A549 (cell line): ENCODE results near the gene HMG20A. TPM values are rescaled to one million over a fixed set of nuclear protein-coding genes. Genes with fewer than 3 reads are reported as not detected.

ENCODE experiments used
- ATAC-seq, 2 experiments: fragments of 200-7000 bp in 1 of 2; fragments of >200 bp in 1 of 2; cut with Nextera tagmentation in 1 of 2; cut with Tn5 transposase in 1 of 2; 3 replicates each; pipeline versions ENCODE4 v1.8.0 to v1.9.1; 2018 to 2020; ENCODE audit warnings: mild to moderate bottlenecking in 1 of 2, moderate library complexity in 1 of 2
- CTCF ChIA-PET: fragments of 300-600 bp; sonication (Branson Sonifier 250); formaldehyde crosslinking; extraction: SDS; loops from one replicate; lab custom pipeline; 2021; ENCODE audit warnings: antibody characterized with exemption, inconsistent platforms; lab: Yijun Ruan, JAX
- POLR2A ChIA-PET: fragments of 350-600 bp; formaldehyde crosslinking; extraction: SDS; loops from one replicate; lab custom pipeline; 2021; ENCODE audit warnings: antibody characterized with exemption, inconsistent platforms; lab: Yijun Ruan, JAX
- DNase-seq, 2 experiments: peaks; one replicate each; pipeline versions ENCODE4 v3.0.0 to v3.0.0-alpha.2; 2011 to 2016; ENCODE audit warnings: low read depth in 1 of 2, low spot score in 1 of 2
- FAIRE-seq: peaks from 2 replicates; lab custom pipeline; 2011; peaks lifted over from hg19 to GRCh38; lab: Jason Lieb, UNC
- H3K27ac ChIP-seq, 2 experiments: fragments of >200 bp; sonication (Bioruptor Twin); formaldehyde crosslinking; 3 replicates each; pipeline ENCODE4 v1.5.1; 2016 to 2017
- H3K4me1 ChIP-seq: fragments of >200 bp; sonication (Bioruptor Twin); formaldehyde crosslinking; 3 replicates; pipeline ENCODE4 v1.6.1; 2016
- H3K4me2 ChIP-seq: fragments of >200 bp; sonication (Bioruptor Twin); formaldehyde crosslinking; 3 replicates; pipeline ENCODE4 v1.6.1; 2016
- H3K4me3 ChIP-seq: fragments of >200 bp; sonication (Bioruptor Twin); formaldehyde crosslinking; 3 replicates; pipeline ENCODE4 v1.5.1; 2016
- H3K9me3 ChIP-seq: fragments of >200 bp; sonication (Bioruptor Twin); formaldehyde crosslinking; 3 replicates; pipeline ENCODE4 v1.6.1; 2016
- BHLHE40 ChIP-seq: IDR thresholded peaks from 2 replicates; pipeline ENCODE4 v1.6.1; 2012; ENCODE audit warnings: low read depth, low read length, inconsistent platforms
- CBX2 ChIP-seq: fragments of 200-600 bp; sonication (generic); IDR thresholded peaks from 2 replicates; pipeline ENCODE4 v1.6.1; 2016; ENCODE audit warnings: low read depth, mild to moderate bottlenecking, borderline replicate concordance
- CHD2 ChIP-seq: fragments of 150-350 bp; IDR thresholded peaks from 2 replicates; pipeline ENCODE4 v1.6.1; 2014; ENCODE audit warnings: low read length; ENCODE audit not compliant: partially characterized antibody
- CHD4 ChIP-seq: fragments of 200-600 bp; sonication (generic); IDR thresholded peaks from 2 replicates; pipeline ENCODE4 v1.6.1; 2016; ENCODE audit warnings: antibody characterized with exemption, mild to moderate bottlenecking, borderline replicate concordance
- EHMT2 ChIP-seq: fragments of 200-600 bp; sonication (generic); IDR thresholded peaks from 2 replicates; pipeline ENCODE4 v1.6.1; 2016; ENCODE audit warnings: antibody characterized with exemption, low read depth, mild to moderate bottlenecking, moderate library complexity
- EP300 ChIP-seq, 2 experiments: fragments of >200 bp; sonication (Bioruptor Twin); formaldehyde crosslinking; IDR thresholded peaks; 2 replicates in 1 of 2; 3 replicates in 1 of 2; pipeline ENCODE4 v1.6.1; 2016 to 2017
- ESRRA ChIP-seq: fragments of 150-350 bp; IDR thresholded peaks from 2 replicates; pipeline ENCODE4 v1.6.1; 2014; ENCODE audit warnings: mild to moderate bottlenecking, low read length, borderline replicate concordance
- HDAC2 ChIP-seq: fragments of 200-600 bp; sonication (generic); IDR thresholded peaks from 2 replicates; pipeline ENCODE4 v1.6.1; 2016
- HEYL ChIP-seq: fragments of 250-450 bp; sonication (Bioruptor Pico); IDR thresholded peaks from 2 replicates; pipeline ENCODE4 v1.8.0; 2021; ENCODE audit warnings: mild to moderate bottlenecking, moderate library complexity
- HOXA7 ChIP-seq: fragments of 250-450 bp; sonication (Bioruptor Pico); IDR thresholded peaks from 2 replicates; pipeline ENCODE4 v1.5.0; 2020; ENCODE audit warnings: mild to moderate bottlenecking, moderate library complexity
- HOXB13 ChIP-seq: fragments of 250-450 bp; sonication (Bioruptor Pico); IDR thresholded peaks from 2 replicates; pipeline ENCODE4 v1.5.0; 2020; ENCODE audit warnings: low read depth, mild to moderate bottlenecking, moderate library complexity
- HOXB5 ChIP-seq: fragments of 250-450 bp; sonication (Bioruptor Pico); IDR thresholded peaks from 2 replicates; pipeline ENCODE4 v1.5.0; 2020; ENCODE audit warnings: mild to moderate bottlenecking, moderate library complexity
- JUNB ChIP-seq: fragments of >200 bp; sonication (Bioruptor Twin); formaldehyde crosslinking; IDR thresholded peaks from 2 replicates; pipeline ENCODE4 v1.6.1; 2016
- MAFK ChIP-seq: fragments of 450-650 bp; IDR thresholded peaks from 2 replicates; pipeline ENCODE4 v1.6.1; 2014; ENCODE audit not compliant: partially characterized antibody
- MAZ ChIP-seq: fragments of 150-350 bp; IDR thresholded peaks from 2 replicates; pipeline ENCODE4 v1.6.1; 2014; ENCODE audit warnings: antibody characterized with exemption, low read depth, low read length, borderline replicate concordance
- PHF8 ChIP-seq: fragments of 200-600 bp; sonication (generic); IDR thresholded peaks from 2 replicates; pipeline ENCODE4 v1.6.1; 2016; ENCODE audit warnings: low read depth, mild to moderate bottlenecking, antibody characterized with exemption, moderate library complexity, borderline replicate concordance
- POLR2A ChIP-seq: IDR thresholded peaks from 2 replicates; pipeline ENCODE4 v1.6.1; 2012; ENCODE audit warnings: mild to moderate bottlenecking, low read length
- POLR2AphosphoS2 ChIP-seq: conservative IDR thresholded peaks from 2 replicates; pipeline ENCODE4 v1.6.1; 2012; ENCODE audit warnings: low read length, improper control_type of control experiment, inconsistent platforms
- RAD21 ChIP-seq, 2 experiments: fragments of >200 bp in 1 of 2; sonication (Bioruptor Twin) in 1 of 2; formaldehyde crosslinking in 1 of 2; IDR thresholded peaks in 1 of 2; conservative IDR thresholded peaks in 1 of 2; 2 replicates in 1 of 2; 3 replicates in 1 of 2; pipeline ENCODE4 v1.6.1; 2012 to 2018; ENCODE audit warnings: inconsistent platforms in 1 of 2
- RNF2 ChIP-seq: fragments of 200-600 bp; sonication (generic); IDR thresholded peaks from 2 replicates; pipeline ENCODE4 v1.6.1; 2016; ENCODE audit warnings: low read depth, mild to moderate bottlenecking, antibody characterized with exemption, moderate library complexity, borderline replicate concordance
- SREBF2 ChIP-seq: fragments of 450-650 bp; IDR thresholded peaks from 2 replicates; pipeline ENCODE4 v1.6.1; 2014; ENCODE audit warnings: mild to moderate bottlenecking, moderate library complexity
- TFCP2L1 ChIP-seq: fragments of 250-450 bp; sonication (Bioruptor Pico); IDR thresholded peaks from 2 replicates; pipeline ENCODE4 v1.5.0; 2021; ENCODE audit warnings: mild to moderate bottlenecking
- ZNF302 ChIP-seq: fragments of 250-450 bp; sonication (Bioruptor Pico); IDR thresholded peaks from 2 replicates; pipeline ENCODE4 v1.9.0; 2021; ENCODE audit warnings: inconsistent platforms, mild to moderate bottlenecking, moderate library complexity
- WGBS: methylation state at CpG from one replicate; pipeline ENCODE4 v1.1.6; 2017; ENCODE audit errors: missing lambda C conversion rate; 5-methylcytosine and 5-hydroxymethylcytosine counted together
- polyA plus RNA-seq, 4 experiments: library from polyadenylated mRNA; depleted of rRNA in 3 of 4; stranded (reverse); fragments of >200 nt; fragmentation: RNase III in 1 of 4; extraction: RNeasy Plus Mini Kit Qiagen cat#74134 plus additional on column Dnase treatment in 1 of 4; gene quantifications; 2 replicates in 3 of 4; 3 replicates in 1 of 4; pipeline ENCODE4 v1.2.3, GENCODE V29; 2011 to 2017
- TF ChIP-seq, protein P1 (sequence below): fragments of >200 bp; sonication (Bioruptor Twin); formaldehyde crosslinking; IDR thresholded peaks from 3 replicates; pipeline ENCODE4 v1.6.1; 2016
- TF ChIP-seq, protein P2 (sequence below): IDR thresholded peaks from 2 replicates; pipeline ENCODE4 v1.6.1; 2012; ENCODE audit warnings: low read depth, borderline replicate concordance
- TF ChIP-seq, protein P3 (sequence below): fragments of 250-450 bp; sonication (Bioruptor Pico); IDR thresholded peaks from 2 replicates; pipeline ENCODE4 v1.5.0; 2021; ENCODE audit warnings: mild to moderate bottlenecking, moderate library complexity, borderline replicate concordance
- TF ChIP-seq, protein P4 (sequence below): fragments of 450-650 bp; IDR thresholded peaks from 2 replicates; pipeline ENCODE4 v1.6.1; 2014; ENCODE audit warnings: antibody characterized with exemption

The HMG20A gene
- polyA plus RNA-seq, 2 of the 4 experiments (the other 2 are of a cell fraction), result 29.5 to 85.1 TPM

DNA sequence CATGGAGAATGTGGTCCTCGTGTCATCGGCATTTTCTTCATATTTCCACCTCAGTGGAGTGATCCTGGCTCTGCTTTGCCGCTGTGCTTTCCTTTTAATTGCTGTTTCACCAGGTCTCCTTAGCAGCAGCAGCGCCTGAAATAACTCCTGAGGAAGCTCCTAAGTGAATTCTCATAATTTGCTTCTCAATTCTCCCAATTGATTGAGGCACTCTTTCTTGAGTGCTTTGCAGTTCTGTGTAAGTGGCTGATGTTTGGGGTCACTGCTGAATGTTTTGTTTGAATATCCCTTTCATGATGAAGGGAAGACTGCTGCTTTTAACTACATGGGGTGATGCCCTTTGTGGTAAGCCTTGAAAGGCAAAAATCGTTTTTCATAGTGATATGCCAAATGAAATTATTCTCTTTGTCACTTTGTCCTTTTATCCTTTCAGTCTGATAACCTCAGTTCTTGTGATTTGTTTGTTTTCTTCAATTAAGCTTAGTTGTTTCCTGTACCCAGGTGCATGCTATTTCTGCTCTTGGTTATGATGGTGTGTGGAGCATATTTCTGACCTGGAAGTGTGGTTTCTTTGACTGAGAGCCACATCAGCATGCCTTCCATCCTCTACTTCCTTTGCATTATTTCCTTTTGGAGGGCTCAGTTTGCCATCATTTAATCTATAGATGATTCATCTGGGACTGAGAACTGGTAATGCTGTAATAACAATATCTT lies 36.7 kb downstream of the HMG20A start:
- ATAC-seq (no peak), DNase-seq (no peak)
- H3K9me3 ChIP-seq, result no peaks in the 10 kb centered on the region
- no peaks in the 10 kb centered on the region for H3K4me1 ChIP-seq
- H3K27ac ChIP-seq, result no peak overlapping the region
- H3K4me2 ChIP-seq, result no peak overlapping the region
- 79% methylated on average over 5 of the region's 5 CpGs for WGBS
- CTCF ChIA-PET, result interaction anchor here (0.5 to 1.5 kb wide), 5 partner anchors 20 to 656 kb away, joined by 3 to 5 read pairs (median 3); no protein-coding TSS in a partner anchor
- no peak for TF ChIP-seq RNF2
- no peak for TF ChIP-seq RAD21 (conservative IDR thresholded peaks at IDR 0.05 in 1 of 2, IDR thresholded peaks at IDR 0.05 in 1 of 2)
- no peak for TF ChIP-seq POLR2A
- no peak for TF ChIP-seq ESRRA
- no peak for TF ChIP-seq CHD2
- TF ChIP-seq, all 56 proteins: peak for 0
- H3K4me3 ChIP-seq, result no peak overlapping the region
- no peak for FAIRE-seq
- POLR2A ChIA-PET, result no interaction called here

DNA sequence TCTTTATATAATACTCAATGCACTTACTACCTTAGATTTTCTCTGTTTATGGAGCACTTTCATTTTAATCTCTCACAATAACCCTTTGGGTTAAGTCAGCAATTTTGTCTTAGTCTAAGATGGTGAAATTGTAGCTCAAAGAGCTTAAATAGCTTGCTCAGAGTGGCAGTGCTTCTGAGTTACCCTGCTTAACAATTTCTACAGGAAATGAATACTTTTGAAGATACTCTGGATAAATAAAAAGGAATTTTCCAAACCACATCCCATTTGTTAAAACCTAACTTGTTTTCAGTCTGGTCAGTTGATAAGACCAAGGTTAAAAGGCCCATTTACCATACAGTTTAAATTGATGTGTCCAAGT lies 37.2 kb downstream of the HMG20A start:
- no peak for FAIRE-seq
- no peak overlapping the region for H3K27ac ChIP-seq
- CTCF ChIA-PET, result interaction anchor here (0.7 to 1.4 kb wide), 7 partner anchors 12 to 431 kb away, joined by 3 to 5 read pairs (median 3); no protein-coding TSS in a partner anchor
- H3K4me1 ChIP-seq, result no peaks in the 10 kb centered on the region
- no peak for DNase-seq
- TF ChIP-seq HOXB5 (CRISPR knock-in tag) (no peak), MAFK (peak; percentile 33), EHMT2 (no peak), HOXB13 (no peak), CHD4 (no peak), TFCP2L1 (CRISPR knock-in tag) (no peak)
- H3K9me3 ChIP-seq, result no peaks in the 10 kb centered on the region
- no peak overlapping the region for H3K4me2 ChIP-seq
- no peak for ATAC-seq
- POLR2A ChIA-PET, result no interaction called here
- H3K4me3 ChIP-seq, result no peak overlapping the region

DNA sequence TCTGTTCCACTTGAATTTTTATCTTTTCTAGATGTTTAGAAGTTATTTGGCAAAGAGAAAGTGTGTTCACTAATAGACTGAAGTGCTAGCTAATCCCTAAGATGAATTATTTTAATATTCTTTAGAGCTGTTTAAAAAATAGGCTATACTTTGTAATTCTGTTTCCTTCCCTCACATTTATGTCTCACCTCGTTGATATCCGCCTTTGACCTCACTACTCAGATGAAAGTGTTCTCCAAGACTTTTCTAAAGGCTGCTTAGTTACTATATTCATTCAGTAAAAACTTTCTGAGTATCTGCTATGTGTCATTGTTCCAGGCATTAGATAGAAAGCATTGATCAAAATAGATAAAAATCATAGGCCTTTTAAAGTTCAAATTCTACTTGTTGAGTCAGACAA lies 38.3 kb downstream of the HMG20A start:
- POLR2A ChIA-PET, result no interaction called here
- no peak overlapping the region for H3K4me3 ChIP-seq
- CTCF ChIA-PET, result interaction anchor here (1.0 to 1.4 kb wide), 5 partner anchors 13 to 174 kb away, joined by 3 to 5 read pairs (median 3); partner anchors contain the start of gene LINGO1
- no peak for FAIRE-seq
- no peaks in the 10 kb centered on the region for H3K9me3 ChIP-seq
- TF ChIP-seq, protein P1, sequence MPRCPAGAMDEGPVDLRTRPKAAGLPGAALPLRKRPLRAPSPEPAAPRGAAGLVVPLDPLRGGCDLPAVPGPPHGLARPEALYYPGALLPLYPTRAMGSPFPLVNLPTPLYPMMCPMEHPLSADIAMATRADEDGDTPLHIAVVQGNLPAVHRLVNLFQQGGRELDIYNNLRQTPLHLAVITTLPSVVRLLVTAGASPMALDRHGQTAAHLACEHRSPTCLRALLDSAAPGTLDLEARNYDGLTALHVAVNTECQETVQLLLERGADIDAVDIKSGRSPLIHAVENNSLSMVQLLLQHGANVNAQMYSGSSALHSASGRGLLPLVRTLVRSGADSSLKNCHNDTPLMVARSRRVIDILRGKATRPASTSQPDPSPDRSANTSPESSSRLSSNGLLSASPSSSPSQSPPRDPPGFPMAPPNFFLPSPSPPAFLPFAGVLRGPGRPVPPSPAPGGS, result no peak
- TF ChIP-seq POLR2AphosphoS2, result no peak
- TF ChIP-seq HEYL (CRISPR knock-in tag), result no peak
- no peak for TF ChIP-seq CBX2
- TF ChIP-seq MAZ, result no peak
- TF ChIP-seq RAD21 (conservative IDR thresholded peaks at IDR 0.05 in 1 of 2, IDR thresholded peaks at IDR 0.05 in 1 of 2), result no peak
- TF ChIP-seq CHD2, result no peak
- no peak for TF ChIP-seq EP300 (IDR thresholded peaks at IDR 0.05)
- TF ChIP-seq HOXA7 (CRISPR knock-in tag), result no peak
- no peak for TF ChIP-seq SREBF2
- no peak for TF ChIP-seq BHLHE40
- TF ChIP-seq, all 56 proteins: peak for 0
- Histone ChIP-seq H3K27ac (no peak overlapping the region), H3K4me1 (peaks cover 6% of the 10 kb centered on the region), H3K4me2 (no peak overlapping the region)
- ATAC-seq (no peak), DNase-seq (no peak)
- WGBS, result 91% methylated on average over 2 of the region's 2 CpGs

DNA sequence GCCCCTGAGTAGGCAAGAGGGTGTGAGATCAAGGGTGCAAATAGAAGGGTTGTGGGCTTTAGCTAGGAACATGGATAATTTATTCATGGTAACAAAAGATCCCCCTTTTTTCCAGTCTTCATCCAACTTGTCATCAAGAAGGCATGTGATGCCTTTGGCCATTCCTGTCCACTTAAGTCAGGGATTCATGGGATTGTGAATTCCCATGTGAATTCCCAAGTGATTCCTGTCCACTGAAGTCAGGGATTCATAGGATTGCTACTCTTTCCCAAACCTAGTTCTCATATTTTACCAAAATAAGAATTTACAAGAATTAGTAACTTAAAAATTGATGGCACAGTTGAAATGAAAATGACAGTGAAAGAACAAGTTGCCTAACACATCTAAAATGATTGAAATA lies 40.8 kb downstream of the HMG20A start:
- no peak for FAIRE-seq
- POLR2A ChIA-PET, result no interaction called here
- TF ChIP-seq, protein P2, sequence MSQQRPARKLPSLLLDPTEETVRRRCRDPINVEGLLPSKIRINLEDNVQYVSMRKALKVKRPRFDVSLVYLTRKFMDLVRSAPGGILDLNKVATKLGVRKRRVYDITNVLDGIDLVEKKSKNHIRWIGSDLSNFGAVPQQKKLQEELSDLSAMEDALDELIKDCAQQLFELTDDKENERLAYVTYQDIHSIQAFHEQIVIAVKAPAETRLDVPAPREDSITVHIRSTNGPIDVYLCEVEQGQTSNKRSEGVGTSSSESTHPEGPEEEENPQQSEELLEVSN, result no peak
- TF ChIP-seq RNF2 (no peak), HDAC2 (no peak), PHF8 (no peak), ESRRA (no peak), JUNB (no peak), HEYL (CRISPR knock-in tag) (no peak), ZNF302 (CRISPR knock-in tag) (no peak), CHD2 (no peak)
- TF ChIP-seq, protein P3, sequence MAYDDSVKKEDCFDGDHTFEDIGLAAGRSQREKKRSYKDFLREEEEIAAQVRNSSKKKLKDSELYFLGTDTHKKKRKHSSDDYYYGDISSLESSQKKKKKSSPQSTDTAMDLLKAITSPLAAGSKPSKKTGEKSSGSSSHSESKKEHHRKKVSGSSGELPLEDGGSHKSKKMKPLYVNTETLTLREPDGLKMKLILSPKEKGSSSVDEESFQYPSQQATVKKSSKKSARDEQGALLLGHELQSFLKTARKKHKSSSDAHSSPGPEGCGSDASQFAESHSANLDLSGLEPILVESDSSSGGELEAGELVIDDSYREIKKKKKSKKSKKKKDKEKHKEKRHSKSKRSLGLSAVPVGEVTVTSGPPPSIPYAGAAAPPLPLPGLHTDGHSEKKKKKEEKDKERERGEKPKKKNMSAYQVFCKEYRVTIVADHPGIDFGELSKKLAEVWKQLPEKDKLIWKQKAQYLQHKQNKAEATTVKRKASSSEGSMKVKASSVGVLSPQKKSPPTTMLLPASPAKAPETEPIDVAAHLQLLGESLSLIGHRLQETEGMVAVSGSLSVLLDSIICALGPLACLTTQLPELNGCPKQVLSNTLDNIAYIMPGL (CRISPR knock-in tag), result no peak
- TF ChIP-seq, protein P4, sequence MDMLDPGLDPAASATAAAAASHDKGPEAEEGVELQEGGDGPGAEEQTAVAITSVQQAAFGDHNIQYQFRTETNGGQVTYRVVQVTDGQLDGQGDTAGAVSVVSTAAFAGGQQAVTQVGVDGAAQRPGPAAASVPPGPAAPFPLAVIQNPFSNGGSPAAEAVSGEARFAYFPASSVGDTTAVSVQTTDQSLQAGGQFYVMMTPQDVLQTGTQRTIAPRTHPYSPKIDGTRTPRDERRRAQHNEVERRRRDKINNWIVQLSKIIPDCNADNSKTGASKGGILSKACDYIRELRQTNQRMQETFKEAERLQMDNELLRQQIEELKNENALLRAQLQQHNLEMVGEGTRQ, result no peak

More for the DNA sequence above, 40.8 kb downstream of the HMG20A start:
- Histone ChIP-seq H3K4me2 (no peak overlapping the region), H3K27ac (no peak overlapping the region), H3K4me3 (no peak overlapping the region), H3K4me1 (peaks cover 15% of the 10 kb centered on the region), H3K9me3 (no peaks in the 10 kb centered on the region)
- CTCF ChIA-PET, result interaction anchor here (1.0 kb wide), 1 partner anchor 20 kb away, joined by 3 read pairs; no protein-coding TSS in a partner anchor
- ATAC-seq (no peak), DNase-seq (no peak)
